ENCODE data around the gene ERBB4.

Gene ERBB4

GRCh38 chr2:212032536-212033219 is 505.9 kb downstream of the ERBB4 start:
- no peak overlapping the region for H2AFZ ChIP-seq
- H3K27me3 ChIP-seq (ENCODE audit: control insufficient read depth, insufficient read depth, low read length): no peaks in the 10 kb centered on the region
- H3K9me3 ChIP-seq (ENCODE audit: control insufficient read depth, low read length): no peaks in the 10 kb centered on the region
- H3K4me3 ChIP-seq (ENCODE audit: low read depth, low read length): no peak overlapping the region
- H3K36me3 ChIP-seq (ENCODE audit: control insufficient read depth, insufficient read depth, low read length): no peaks in the 10 kb centered on the region
- H3K9ac ChIP-seq: no peak overlapping the region
- H3K79me2 ChIP-seq: no peaks in the 10 kb centered on the region
- H3K4me1 ChIP-seq: no peaks in the 10 kb centered on the region
- TF ChIP-seq CTCF (IDR thresholded peaks at IDR 0.05): no peak
- H3K4me2 ChIP-seq (ENCODE audit: low read length): no peak overlapping the region
- H3K27ac ChIP-seq: no peak overlapping the region

- no peak for TF ChIP-seq CTCF (IDR thresholded peaks at IDR 0.05)
- no peak overlapping the region for H3K9ac ChIP-seq
- H2AFZ ChIP-seq: no peak overlapping the region
- H3K36me3 ChIP-seq (ENCODE audit: control insufficient read depth, insufficient read depth, low read length): no peaks in the 10 kb centered on the region
- H3K9me3 ChIP-seq (ENCODE audit: control insufficient read depth, low read length): no peaks in the 10 kb centered on the region
- H3K4me1 ChIP-seq: no peaks in the 10 kb centered on the region
- no peak overlapping the region for H3K27ac ChIP-seq
- H3K4me2 ChIP-seq (ENCODE audit: low read length): no peak overlapping the region
- no peak overlapping the region for H3K4me3 ChIP-seq (ENCODE audit: low read depth, low read length)
- H3K79me2 ChIP-seq: no peaks in the 10 kb centered on the region
- H3K27me3 ChIP-seq (ENCODE audit: control insufficient read depth, insufficient read depth, low read length): no peaks in the 10 kb centered on the region
These were observed 506.6 kb downstream of the ERBB4 start for GRCh38 chr2:212032032-212032431.

- no peaks in the 10 kb centered on the region for H3K4me1 ChIP-seq
- no peak overlapping the region for H3K4me2 ChIP-seq (ENCODE audit: low read length)
- H2AFZ ChIP-seq: no peak overlapping the region
- no peaks in the 10 kb centered on the region for H3K36me3 ChIP-seq (ENCODE audit: control insufficient read depth, insufficient read depth, low read length)
- TF ChIP-seq CTCF (IDR thresholded peaks at IDR 0.05): no peak
- H3K4me3 ChIP-seq (ENCODE audit: low read depth, low read length): no peak overlapping the region
- H3K27me3 ChIP-seq (ENCODE audit: control insufficient read depth, insufficient read depth, low read length): no peaks in the 10 kb centered on the region
- H3K79me2 ChIP-seq: no peaks in the 10 kb centered on the region
- no peaks in the 10 kb centered on the region for H3K9me3 ChIP-seq (ENCODE audit: control insufficient read depth, low read length)
- no peak overlapping the region for H3K9ac ChIP-seq
- no peak overlapping the region for H3K27ac ChIP-seq
These were observed 507.9 kb downstream of the ERBB4 start for GRCh38 chr2:212030709-212031108.

GRCh38 chr2:212028798-212029394 is 509.7 kb downstream of the ERBB4 start:
- Histone ChIP-seq H3K4me1 (no peaks in the 10 kb centered on the region), H3K79me2 (no peaks in the 10 kb centered on the region), H3K4me2 (ENCODE audit: low read length) (no peak overlapping the region), H3K27me3 (ENCODE audit: control insufficient read depth, insufficient read depth, low read length) (no peaks in the 10 kb centered on the region), H3K27ac (no peak overlapping the region), H3K9me3 (ENCODE audit: control insufficient read depth, low read length) (no peaks in the 10 kb centered on the region), H3K4me3 (ENCODE audit: low read depth, low read length) (no peak overlapping the region), H2AFZ (no peak overlapping the region), H3K36me3 (ENCODE audit: control insufficient read depth, insufficient read depth, low read length) (no peaks in the 10 kb centered on the region), H3K9ac (no peak overlapping the region)
- TF ChIP-seq CTCF (IDR thresholded peaks at IDR 0.05): no peak
